ENCODE data around the gene SDR9C7.
"Not testable (repeated sequence)": the region's sequence is repeated elsewhere in the genome, so short reads cannot be mapped to it uniquely, and the experiment has no call there.

The SDR9C7 gene

DNA sequence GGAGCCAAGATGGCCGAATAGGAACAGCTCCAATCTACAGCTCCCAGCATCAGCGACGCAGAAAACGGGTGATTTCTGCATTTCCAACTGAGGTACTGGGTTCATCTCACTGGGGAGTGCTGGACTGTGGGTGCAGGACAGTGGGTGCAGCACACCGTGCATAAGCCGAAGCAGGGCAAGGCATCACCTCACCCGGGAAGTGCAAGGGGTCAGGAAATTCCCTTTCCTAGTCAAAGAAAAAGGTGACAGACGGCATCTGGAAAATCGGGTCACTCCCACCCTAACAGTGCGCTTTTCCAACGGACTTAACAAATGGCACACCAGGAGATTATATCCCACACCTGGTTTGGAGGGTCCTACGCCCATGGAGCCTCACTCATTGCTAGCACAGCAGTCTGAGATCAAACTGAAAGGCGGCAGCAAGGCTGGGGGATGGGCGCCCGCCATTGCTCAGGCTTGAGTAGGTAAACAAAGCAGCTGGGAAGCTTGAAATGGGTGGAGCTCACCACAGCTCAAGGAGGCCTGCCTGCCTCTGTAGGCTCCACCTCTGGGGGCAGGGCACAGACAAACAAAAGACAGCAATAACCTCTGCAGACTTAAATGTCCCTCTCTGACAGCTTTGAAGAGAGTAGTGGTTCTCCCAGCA lies 31.9 kb upstream of the SDR9C7 start:
- H3K4me2 ChIP-seq (ENCODE audit: low read depth, low read length, poor library complexity, severe bottlenecking); H3K9me3 ChIP-seq (ENCODE audit: insufficient read depth, low read length); H3K9me2 ChIP-seq (replicated peaks; ENCODE audit: insufficient read depth, low read length); H3K4me3 ChIP-seq (ENCODE audit: insufficient read depth, low read length, poor library complexity, severe bottlenecking); H3K27ac ChIP-seq (ENCODE audit: low read depth, low read length); H3K79me2 ChIP-seq (ENCODE audit: insufficient read depth, low read length); H3K9ac ChIP-seq (ENCODE audit: low read length); H3K36me3 ChIP-seq (ENCODE audit: low read length); H4K20me1 ChIP-seq (ENCODE audit: low read depth, low read length); H3F3A ChIP-seq (ENCODE audit: insufficient read depth); H2AFZ ChIP-seq (ENCODE audit: low read depth, low read length, severe bottlenecking); H3K27me3 ChIP-seq (ENCODE audit: low read length): not testable (repeated sequence)

- H3K4me3 ChIP-seq (ENCODE audit: insufficient read depth, low read length, poor library complexity, severe bottlenecking); H3K79me2 ChIP-seq (ENCODE audit: insufficient read depth, low read length); H4K20me1 ChIP-seq (ENCODE audit: low read depth, low read length); H3K36me3 ChIP-seq (ENCODE audit: low read length); H3K4me2 ChIP-seq (ENCODE audit: low read depth, low read length, poor library complexity, severe bottlenecking); H2AFZ ChIP-seq (ENCODE audit: low read depth, low read length, severe bottlenecking); H3K9me3 ChIP-seq (ENCODE audit: insufficient read depth, low read length); H3K27ac ChIP-seq (ENCODE audit: low read depth, low read length); H3K27me3 ChIP-seq (ENCODE audit: low read length); H3K9me2 ChIP-seq (replicated peaks; ENCODE audit: insufficient read depth, low read length); H3K9ac ChIP-seq (ENCODE audit: low read length); H3F3A ChIP-seq (ENCODE audit: insufficient read depth): not testable (repeated sequence)
These were observed 30.9 kb upstream of the SDR9C7 start for GRCh38 chr12:56965124-56965523.

DNA sequence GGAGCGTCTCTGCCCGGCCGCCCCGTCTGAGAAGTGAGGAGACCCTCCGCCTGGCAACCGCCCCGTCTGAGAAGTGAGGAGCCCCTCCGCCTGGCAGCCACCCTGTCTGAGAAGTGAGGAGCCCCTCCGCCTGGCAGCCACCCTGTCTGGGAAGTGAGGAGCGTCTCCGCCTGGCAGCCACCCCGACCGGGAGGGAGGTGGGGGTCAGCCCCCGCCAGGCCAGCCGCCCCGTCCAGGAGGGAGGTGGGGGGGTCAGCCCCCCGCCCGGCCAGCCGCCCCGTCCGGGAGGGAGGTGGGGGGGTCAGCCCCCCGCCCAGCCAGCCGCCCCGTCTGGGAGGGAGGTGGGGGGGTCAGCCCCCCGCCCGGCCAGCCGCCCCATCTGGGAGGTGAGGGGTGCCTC lies 29.3 kb upstream of the SDR9C7 start:
- not testable (repeated sequence) for H2AFZ ChIP-seq (ENCODE audit: low read depth, low read length, severe bottlenecking); H3K9me2 ChIP-seq (replicated peaks; ENCODE audit: insufficient read depth, low read length); H3K4me3 ChIP-seq (ENCODE audit: insufficient read depth, low read length, poor library complexity, severe bottlenecking); H4K20me1 ChIP-seq (ENCODE audit: low read depth, low read length); H3K9ac ChIP-seq (ENCODE audit: low read length); H3F3A ChIP-seq (ENCODE audit: insufficient read depth); H3K9me3 ChIP-seq (ENCODE audit: insufficient read depth, low read length); H3K4me2 ChIP-seq (ENCODE audit: low read depth, low read length, poor library complexity, severe bottlenecking); H3K36me3 ChIP-seq (ENCODE audit: low read length); H3K27me3 ChIP-seq (ENCODE audit: low read length); H3K27ac ChIP-seq (ENCODE audit: low read depth, low read length); H3K79me2 ChIP-seq (ENCODE audit: insufficient read depth, low read length)

DNA sequence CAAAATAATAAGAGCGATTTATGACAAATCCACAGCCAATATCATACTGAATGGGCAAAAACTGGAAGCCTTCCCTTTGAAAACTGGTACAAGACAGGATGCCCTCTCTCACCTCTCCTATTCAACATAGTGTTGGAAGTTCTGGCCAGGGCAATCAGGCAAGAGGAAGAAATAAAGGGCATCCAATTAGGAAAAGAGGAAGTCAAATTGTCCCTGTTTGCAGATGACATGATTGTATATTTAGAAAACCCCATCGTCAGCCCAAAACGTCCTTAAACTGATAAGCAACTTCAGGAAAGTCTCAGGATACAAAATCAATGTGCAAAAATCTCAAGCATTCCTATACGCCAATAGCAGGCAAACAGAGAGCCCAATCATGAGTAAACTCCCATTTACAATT lies 28.0 kb upstream of the SDR9C7 start:
- not testable (repeated sequence) for H3K4me2 ChIP-seq (ENCODE audit: low read depth, low read length, poor library complexity, severe bottlenecking); H2AFZ ChIP-seq (ENCODE audit: low read depth, low read length, severe bottlenecking); H4K20me1 ChIP-seq (ENCODE audit: low read depth, low read length); H3K27me3 ChIP-seq (ENCODE audit: low read length); H3K36me3 ChIP-seq (ENCODE audit: low read length); H3K9ac ChIP-seq (ENCODE audit: low read length); H3K4me3 ChIP-seq (ENCODE audit: insufficient read depth, low read length, poor library complexity, severe bottlenecking); H3K79me2 ChIP-seq (ENCODE audit: insufficient read depth, low read length); H3K27ac ChIP-seq (ENCODE audit: low read depth, low read length); H3K9me2 ChIP-seq (replicated peaks; ENCODE audit: insufficient read depth, low read length); H3K9me3 ChIP-seq (ENCODE audit: insufficient read depth, low read length); H3F3A ChIP-seq (ENCODE audit: insufficient read depth)

DNA sequence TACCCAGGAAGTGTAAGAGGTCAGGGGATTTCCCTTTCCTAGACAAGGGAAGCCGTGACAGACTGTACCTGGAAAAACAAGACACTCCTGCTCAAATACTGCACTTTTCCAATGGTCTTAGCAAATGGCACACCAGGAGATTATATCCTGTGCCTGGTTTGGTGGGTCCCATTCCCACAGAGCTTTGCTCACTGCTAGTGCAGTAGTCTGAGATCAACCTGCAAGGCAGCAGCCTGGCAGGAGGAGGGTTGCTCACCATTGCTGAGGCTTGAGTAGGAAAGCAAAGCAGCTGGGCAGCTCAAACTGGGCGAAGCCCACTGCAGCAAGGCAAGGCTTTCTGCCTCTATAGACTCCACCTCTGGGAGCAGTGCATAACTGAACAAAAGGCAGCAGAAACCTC lies 24.2 kb upstream of the SDR9C7 start:
- Histone ChIP-seq H3K4me3 (ENCODE audit: insufficient read depth, low read length, poor library complexity, severe bottlenecking) (no peak overlapping the region), H3K9me3 (ENCODE audit: insufficient read depth, low read length) (no peaks in the 10 kb centered on the region), H3F3A (ENCODE audit: insufficient read depth) (no peaks in the 10 kb centered on the region), H2AFZ (ENCODE audit: low read depth, low read length, severe bottlenecking) (no peak overlapping the region), H3K27me3 (ENCODE audit: low read length) (no peaks in the 10 kb centered on the region), H3K79me2 (ENCODE audit: insufficient read depth, low read length) (no peaks in the 10 kb centered on the region), H3K27ac (ENCODE audit: low read depth, low read length) (no peak overlapping the region), H3K9ac (ENCODE audit: low read length) (no peak overlapping the region), H3K36me3 (ENCODE audit: low read length) (no peaks in the 10 kb centered on the region), H4K20me1 (ENCODE audit: low read depth, low read length) (no peaks in the 10 kb centered on the region), H3K9me2 (replicated peaks; ENCODE audit: insufficient read depth, low read length) (no peaks in the 10 kb centered on the region), H3K4me2 (ENCODE audit: low read depth, low read length, poor library complexity, severe bottlenecking) (no peak overlapping the region)
- TF ChIP-seq EZH2phosphoT487 (conservative IDR thresholded peaks at IDR 0.05; ENCODE audit: low read length) (no peak), CTCF (IDR thresholded peaks at IDR 0.05; ENCODE audit: insufficient read depth, low read length, poor library complexity, severe bottlenecking) (no peak)

Data from SU-DHL-6 (cell line).